HG02970 (cell line): ENCODE results near the gene FFAR3.

Experiments used
- ATAC-seq: cut with Tn5 transposase; IDR thresholded peaks from one replicate; pipeline ENCODE4 v1.9.1; 2021; ENCODE audit warnings: mild to moderate bottlenecking, moderate library complexity, moderate number of reproducible peaks; ENCODE audit not compliant: unreplicated experiment, low FRiP score

The FFAR3 gene

GRCh38 chr19:35329323-35329722 lies 28.9 kb upstream of the FFAR3 start:
- no peak for ATAC-seq

GRCh38 chr19:35330475-35330874 lies 27.8 kb upstream of the FFAR3 start:
- ATAC-seq, result peak; percentile 49

DNA sequence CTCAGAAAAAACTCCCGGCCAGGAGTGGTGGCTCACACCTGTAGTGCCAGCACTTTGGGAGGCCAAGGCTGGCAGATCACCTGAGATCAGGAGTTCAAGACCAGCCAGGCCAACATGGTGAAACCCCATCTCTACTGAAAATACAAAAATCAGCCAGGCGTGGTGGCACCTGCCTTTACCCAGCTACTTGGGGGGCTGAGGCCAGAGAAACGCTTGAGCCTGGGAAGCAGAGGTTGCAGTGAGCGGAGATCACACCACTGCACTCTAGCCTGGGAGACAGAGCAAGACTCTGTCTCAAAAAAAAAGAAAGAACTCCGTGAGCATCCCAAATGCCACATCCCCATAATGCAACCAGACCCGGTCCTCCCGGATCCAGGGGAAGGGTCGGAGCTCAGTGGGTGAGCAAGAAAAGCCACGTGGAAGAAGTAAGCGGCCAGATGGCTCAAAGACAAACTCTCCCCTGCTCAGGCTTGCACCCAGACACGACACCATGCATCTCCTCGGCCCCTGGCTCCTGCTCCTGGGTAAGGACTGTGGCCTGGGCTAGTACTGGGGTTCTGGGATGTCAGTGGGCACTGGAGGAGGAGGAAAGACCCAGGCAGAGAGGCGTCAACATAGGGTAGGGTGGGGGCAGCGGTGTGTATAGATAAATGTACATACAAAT lies 26.6 kb upstream of the FFAR3 start:
- no peak for ATAC-seq

- ATAC-seq, result no peak
Measured at GRCh38 chr19:35332817-35333216, 25.4 kb upstream of the FFAR3 start.

- no peak for ATAC-seq
Measured at GRCh38 chr19:35334144-35334753, 24.0 kb upstream of the FFAR3 start.

DNA sequence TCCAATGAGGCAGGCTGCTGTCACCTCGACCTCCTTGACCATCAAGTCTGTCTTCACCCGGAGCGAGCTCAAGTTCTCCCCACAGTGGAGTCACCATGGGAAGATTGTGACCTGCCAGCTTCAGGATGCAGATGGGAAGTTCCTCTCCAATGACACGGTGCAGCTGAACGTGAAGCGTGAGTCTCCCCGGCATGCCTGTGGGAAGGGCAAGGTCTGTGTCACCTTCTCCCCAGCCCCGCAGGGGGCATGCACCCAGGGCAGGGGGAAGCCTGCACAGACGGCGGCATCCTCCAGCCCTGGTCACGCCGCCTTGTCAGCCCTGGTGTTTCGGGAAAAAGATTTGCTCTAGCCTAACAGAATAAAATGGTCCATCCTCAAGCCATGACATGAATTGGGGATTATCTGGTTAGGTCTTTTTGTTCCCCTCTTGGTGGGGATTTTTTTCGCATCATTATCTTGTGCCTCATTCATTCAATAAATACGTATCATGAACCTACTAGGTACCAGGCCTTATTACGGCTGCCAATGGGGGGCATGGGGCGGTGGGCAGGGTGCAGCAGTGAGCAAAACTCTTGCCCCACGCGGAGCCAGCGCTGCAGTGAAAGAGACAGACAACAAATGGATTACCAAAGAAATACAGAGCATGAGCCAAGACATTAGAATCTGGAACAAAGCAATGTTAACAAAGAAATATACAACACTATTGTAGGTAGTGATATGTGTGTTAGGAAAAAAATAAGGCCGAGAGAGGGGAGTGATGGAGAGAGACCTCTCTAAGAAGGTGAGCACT lies 21.9 kb upstream of the FFAR3 start:
- ATAC-seq, result no peak

DNA sequence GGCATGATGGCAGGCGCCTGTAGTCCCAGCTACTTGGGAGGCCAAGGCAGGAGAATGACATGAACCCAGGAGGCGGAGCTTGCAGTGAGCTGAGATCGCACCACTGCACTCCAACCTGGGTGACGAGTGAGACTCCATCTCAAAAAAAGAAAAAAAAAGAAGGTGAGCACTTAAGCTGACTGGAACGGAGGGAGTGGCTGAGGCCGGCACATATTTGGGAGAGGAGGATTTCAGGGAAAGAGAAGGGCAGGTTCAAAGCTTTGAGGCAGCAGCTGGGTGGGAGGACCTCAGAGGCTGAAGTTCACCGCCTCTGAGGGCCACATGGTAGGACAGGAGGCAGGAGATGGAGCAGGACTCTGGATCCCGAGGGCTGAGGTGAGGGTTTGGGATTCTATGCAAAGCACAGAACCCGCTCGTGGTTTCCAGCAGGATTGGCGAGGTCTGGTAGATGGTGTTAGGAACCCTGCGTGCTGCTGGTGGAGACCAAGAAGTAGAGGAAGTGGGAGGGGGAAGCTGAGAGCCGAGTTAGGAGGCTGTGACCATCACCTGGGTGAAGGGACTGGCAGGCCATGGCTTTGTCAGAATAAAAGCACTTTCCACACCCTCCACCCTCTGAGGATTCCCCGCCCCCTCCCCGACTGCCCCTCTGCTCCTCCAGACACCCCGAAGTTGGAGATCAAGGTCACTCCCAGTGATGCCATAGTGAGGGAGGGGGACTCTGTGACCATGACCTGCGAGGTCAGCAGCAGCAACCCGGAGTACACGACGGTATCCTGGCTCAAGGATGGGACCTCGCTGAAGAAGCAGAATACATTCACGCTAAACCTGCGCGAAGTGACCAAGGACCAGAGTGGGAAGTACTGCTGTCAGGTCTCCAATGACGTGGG lies 20.9 kb upstream of the FFAR3 start:
- ATAC-seq, result no peak

GRCh38 chr19:35337984-35338296 lies 20.3 kb upstream of the FFAR3 start:
- no peak for ATAC-seq

DNA sequence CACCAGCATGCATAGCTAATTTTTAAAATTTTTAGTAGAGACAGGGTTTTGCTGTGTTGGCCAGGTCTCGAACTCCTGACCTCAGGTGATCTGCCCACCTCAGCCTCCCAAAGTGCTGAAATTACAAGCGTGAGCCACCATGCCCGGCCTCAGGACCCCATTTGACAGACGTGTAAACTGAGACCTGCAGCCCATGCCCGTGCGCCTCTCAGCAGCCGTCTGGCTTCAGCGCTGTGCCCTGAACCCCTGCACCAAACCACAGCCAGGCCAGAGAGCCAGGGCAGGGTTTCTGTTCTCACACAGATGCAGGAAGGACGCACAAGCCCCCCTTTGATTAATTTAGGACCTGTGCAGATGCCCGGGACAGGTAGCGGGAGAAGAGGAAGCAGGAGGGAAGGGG lies 17.8 kb upstream of the FFAR3 start:
- no peak for ATAC-seq

- ATAC-seq, result no peak
Measured at GRCh38 chr19:35341006-35341405, 17.3 kb upstream of the FFAR3 start.

- no peak for ATAC-seq
Measured at GRCh38 chr19:35341565-35342225, 16.6 kb upstream of the FFAR3 start.

GRCh38 chr19:35342430-35342829 lies 15.8 kb upstream of the FFAR3 start:
- no peak for ATAC-seq

DNA sequence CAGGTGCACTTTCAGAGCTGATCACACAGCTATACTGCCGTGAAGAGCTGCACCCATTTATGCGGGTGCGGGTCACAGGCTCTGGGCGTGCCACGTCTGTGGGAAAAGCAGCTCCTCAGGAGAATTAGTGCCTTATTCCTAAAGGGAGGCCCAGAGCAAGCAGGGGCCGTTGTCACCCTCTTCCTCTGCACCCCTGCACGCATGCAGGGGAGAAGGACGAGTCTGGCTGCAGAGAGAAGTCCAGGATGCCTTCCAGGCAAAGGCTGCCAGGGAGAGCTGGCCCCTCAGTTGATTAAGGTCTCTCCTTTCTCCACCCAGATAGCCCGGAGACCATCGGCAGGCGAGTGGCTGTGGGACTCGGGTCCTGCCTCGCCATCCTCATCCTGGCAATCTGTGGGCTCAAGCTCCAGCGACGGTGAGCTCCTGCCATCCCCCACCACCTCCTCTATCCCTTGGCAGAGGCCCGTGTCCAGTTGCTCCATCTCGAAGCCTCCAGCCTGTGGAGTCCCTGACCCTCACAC lies 13.7 kb upstream of the FFAR3 start:
- no peak for ATAC-seq

- no peak for ATAC-seq
Measured at GRCh38 chr19:35345671-35346111, 12.6 kb upstream of the FFAR3 start.

- peak; percentile 35 for ATAC-seq
Measured at GRCh38 chr19:35346193-35347052, 11.8 kb upstream of the FFAR3 start.

- peak; percentile 54 for ATAC-seq
Measured at GRCh38 chr19:35347171-35347929, 10.9 kb upstream of the FFAR3 start, which contains the start of gene FFAR1. TSS of gene FFAR1 (plus strand) at chr19:35347902. CDS start at chr19:35351552, 3,650 bp downstream.

- no peak for ATAC-seq
Measured at GRCh38 chr19:35347930-35348298, 10.3 kb upstream of the FFAR3 start.

DNA sequence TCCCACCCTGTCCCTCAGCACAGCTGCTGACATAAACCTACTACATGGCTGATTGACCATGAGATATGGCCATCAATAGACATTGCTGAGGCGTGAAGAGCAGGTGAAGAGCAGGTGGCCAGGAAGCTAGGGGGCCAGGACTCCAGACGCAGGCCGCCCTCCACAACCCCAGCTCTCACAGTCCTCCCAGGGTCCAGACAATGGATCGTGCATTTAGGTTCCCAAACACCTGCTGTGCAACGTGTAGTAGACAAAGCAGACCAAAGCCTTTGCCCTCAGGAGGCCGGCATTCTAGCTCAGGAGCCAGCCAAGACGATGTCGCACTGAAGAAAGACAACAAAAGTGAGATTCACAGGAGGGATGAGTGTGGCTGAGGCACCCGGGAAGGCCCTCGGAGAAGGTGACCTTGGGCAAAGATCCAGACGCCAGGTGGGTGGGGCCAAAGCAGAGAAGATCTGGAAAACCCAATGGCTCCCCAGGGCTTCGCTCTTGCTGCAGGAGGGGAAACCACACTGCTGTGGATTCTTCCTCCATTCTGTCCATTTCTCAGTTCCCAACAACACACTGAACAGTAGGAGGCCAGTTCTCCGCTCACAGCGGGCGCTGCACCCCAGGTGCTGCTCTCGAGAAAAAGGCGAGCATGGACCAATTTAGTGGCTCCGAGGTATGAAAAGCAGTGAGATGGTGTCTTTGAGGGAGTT lies 9.2 kb upstream of the FFAR3 start:
- ATAC-seq, result no peak
